GM13976 (cell line): ENCODE measurements around the gene LRRC4B.

Experiments used
- DNase-seq: peaks from one replicate; pipeline ENCODE4 v3.0.0; 2012; ENCODE audit warnings: low spot score
- in situ Hi-C: fragments of 300-500 bp; cut with MboI; formaldehyde crosslinking; loops from one replicate; pipeline ENCODE4 v1.12.0; 2022; ENCODE audit warnings: low sequenced_read_pairs, mixed read lengths, inconsistent platforms; ENCODE audit not compliant: unreplicated experiment
- TF ChIP-seq, protein P1 (sequence below): IDR thresholded peaks from 2 replicates; pipeline ENCODE4 v1.5.1; 2012; ENCODE audit warnings: borderline replicate concordance, mild to moderate bottlenecking; ENCODE audit not compliant: insufficient read depth; ENCODE audit errors: extremely low read depth, missing control alignments, control extremely low read depth

The LRRC4B gene

DNA sequence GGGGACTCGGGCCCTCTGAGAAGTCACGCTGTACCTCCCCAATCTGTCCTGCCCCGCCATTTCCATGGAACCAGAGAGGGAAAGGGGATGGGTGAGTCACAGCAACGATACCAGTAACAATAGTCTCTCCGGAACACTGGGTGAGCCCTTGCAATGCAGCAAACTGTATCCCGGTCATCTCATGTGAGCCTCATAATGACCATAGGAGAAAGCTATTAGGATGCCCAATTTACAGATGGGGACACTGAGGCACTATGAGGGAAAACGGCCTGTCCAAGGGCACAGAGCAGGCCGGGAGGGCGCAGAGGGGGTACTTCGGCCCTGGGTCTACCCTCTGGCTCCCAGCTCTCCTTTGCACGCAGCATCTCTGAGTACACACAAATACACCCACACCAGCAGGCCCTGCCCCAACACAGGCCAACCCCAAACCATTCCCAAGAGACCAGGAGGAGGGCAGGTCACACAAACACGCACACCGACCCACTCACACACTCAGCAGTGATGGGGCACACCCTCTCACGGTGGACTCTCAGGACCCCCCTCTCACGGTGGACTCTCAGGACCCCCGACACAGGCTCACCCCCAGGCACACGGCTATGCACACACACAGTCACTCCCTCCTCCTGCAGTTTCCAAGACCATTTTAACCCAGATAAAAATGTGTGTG is 18.2 kb downstream of the LRRC4B start:
- DNase-seq = no peak
- in situ Hi-C loops = loop anchor here (25.0 kb wide), 1 partner anchor 237 kb away; the partner anchor contains the start of gene ACP4
- TF ChIP-seq, protein P1, sequence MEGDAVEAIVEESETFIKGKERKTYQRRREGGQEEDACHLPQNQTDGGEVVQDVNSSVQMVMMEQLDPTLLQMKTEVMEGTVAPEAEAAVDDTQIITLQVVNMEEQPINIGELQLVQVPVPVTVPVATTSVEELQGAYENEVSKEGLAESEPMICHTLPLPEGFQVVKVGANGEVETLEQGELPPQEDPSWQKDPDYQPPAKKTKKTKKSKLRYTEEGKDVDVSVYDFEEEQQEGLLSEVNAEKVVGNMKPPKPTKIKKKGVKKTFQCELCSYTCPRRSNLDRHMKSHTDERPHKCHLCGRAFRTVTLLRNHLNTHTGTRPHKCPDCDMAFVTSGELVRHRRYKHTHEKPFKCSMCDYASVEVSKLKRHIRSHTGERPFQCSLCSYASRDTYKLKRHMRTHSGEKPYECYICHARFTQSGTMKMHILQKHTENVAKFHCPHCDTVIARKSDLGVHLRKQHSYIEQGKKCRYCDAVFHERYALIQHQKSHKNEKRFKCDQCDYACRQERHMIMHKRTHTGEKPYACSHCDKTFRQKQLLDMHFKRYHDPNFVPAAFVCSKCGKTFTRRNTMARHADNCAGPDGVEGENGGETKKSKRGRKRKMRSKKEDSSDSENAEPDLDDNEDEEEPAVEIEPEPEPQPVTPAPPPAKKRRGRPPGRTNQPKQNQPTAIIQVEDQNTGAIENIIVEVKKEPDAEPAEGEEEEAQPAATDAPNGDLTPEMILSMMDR = no peak

- TF ChIP-seq, protein P1 = no peak
- in situ Hi-C loops = loop anchor here (25.0 kb wide), 1 partner anchor 238 kb away; the partner anchor contains the start of gene ACP4
- DNase-seq = no peak
Measured at GRCh38 chr19:50549059-50549926, 18.9 kb downstream of the LRRC4B start.

DNA sequence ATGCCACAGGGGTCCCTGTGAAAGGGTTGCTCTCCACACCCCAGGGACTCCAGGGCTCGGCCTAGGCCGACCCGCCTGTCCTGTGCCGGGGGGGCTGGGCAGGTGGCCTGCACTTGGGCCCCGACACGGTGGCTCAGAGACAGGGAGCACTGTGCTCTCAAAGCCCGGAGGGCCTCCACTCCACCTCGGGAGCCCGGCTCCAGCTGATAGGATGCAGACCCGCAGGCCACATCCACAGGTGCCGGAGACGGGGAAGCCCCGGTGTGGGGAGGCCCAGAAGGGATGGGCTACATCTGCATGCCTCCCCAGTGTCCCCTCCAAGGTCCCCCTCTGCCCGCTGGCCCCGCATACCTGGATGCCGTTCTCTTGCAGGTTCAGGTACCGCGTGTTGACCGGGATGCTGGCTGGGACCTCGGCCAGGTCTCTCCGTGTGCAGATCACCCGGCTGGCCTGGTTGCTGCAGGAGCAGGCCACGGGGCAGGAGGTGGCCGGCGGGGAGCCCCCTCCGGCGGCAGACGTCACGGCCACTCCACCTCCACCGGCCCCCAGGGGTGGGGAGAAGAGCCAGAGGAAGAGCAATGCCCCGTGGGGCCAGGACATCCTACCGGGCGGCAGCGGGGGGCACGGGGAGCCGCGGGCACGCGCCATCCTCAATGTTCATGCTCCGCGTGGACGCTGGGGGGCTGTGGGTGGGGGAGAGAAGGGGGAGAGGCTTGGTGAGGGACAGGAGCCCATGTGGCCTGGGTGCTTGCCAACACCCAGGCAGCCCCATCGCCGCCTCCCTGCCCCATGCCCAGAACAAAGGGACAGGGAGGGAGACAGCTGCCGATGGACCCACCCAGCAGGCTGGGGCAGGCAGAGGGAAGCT is 19.8 kb downstream of the LRRC4B start:
- TF ChIP-seq, protein P1 = no peak
- no peak for DNase-seq
- in situ Hi-C loops = loop anchor here (25.0 kb wide), 1 partner anchor 239 kb away; the partner anchor contains the start of gene ACP4

DNA sequence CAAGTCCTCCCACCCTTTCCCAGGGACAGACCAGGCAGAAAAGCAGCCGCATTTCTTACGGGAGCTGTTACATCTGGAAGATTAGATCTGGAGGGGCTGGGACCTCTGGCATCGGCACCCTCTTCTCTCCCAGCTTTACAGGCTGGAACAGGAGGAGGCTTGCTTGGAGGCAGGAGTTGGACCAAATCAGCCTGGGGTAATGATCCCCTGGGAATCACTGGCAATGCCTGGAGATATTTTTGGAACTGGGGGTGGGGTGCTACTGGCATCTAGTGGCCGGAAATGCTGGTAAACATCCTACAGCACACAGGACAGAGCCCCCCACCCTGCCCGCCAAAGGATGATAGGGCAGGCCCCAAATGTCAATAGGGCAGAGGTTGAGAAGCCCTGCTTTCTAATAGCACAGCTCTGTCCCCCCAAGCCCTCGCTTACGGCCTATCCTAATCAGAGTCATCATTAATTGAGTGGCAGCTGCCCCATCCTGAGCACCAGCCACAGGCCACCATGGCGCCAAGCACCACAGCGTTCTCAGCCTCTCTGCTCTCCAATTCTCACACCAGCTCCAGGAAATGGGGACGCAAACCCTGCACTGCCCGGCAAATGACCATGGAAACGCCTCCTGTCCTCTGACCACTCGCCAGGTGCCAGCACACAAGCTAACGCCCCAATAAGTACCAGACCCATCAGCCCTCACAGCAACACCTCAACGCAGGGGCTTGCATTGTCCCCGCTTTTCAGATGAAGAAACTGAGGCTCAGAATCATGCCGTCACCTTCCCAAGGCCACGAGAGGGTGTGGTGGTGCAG is 20.6 kb downstream of the LRRC4B start:
- in situ Hi-C loops = loop anchor here (25.0 kb wide), 1 partner anchor 240 kb away; the partner anchor contains the start of gene ACP4
- no peak for DNase-seq
- TF ChIP-seq, protein P1 = no peak

- DNase-seq = no peak
- TF ChIP-seq, protein P1 = no peak
- in situ Hi-C loops = loop anchor here (25.0 kb wide), 1 partner anchor 241 kb away; the partner anchor contains the start of gene ACP4
Measured at GRCh38 chr19:50546527-50547221, 21.6 kb downstream of the LRRC4B start.
